ENCODE data around the gene TRIM44.

TRIM44 gene

GRCh38 chr11:35683728-35684339, 21.3 kb downstream of the TRIM44 start:
- no peak for TF ChIP-seq CTCF (IDR thresholded peaks at IDR 0.05; ENCODE audit: low read depth, low read length)
- in situ Hi-C loops (cut with HindIII; ENCODE audit: low sequenced_read_pairs): no loop called here
- no peak for DNase-seq (ENCODE audit: low read depth, low spot score)
- no peak overlapping the region for H3K4me3 ChIP-seq (ENCODE audit: low read depth, low read length)

- TF ChIP-seq CTCF (IDR thresholded peaks at IDR 0.05; ENCODE audit: low read depth, low read length): no peak
- no peak overlapping the region for H3K4me3 ChIP-seq (ENCODE audit: low read depth, low read length)
- no peak for DNase-seq (ENCODE audit: low read depth, low spot score)
- in situ Hi-C loops (cut with HindIII; ENCODE audit: low sequenced_read_pairs): no loop called here
These were observed 25.4 kb downstream of the TRIM44 start for GRCh38 chr11:35688023-35688422.

GRCh38 chr11:35689081-35689996, 26.8 kb downstream of the TRIM44 start:
- in situ Hi-C loops (cut with HindIII; ENCODE audit: low sequenced_read_pairs): no loop called here
- H3K4me3 ChIP-seq (ENCODE audit: low read depth, low read length): no peak overlapping the region
- no peak for DNase-seq (ENCODE audit: low read depth, low spot score)
- no peak for TF ChIP-seq CTCF (IDR thresholded peaks at IDR 0.05; ENCODE audit: low read depth, low read length)

GRCh38 chr11:35702126-35702525, 39.6 kb downstream of the TRIM44 start:
- no peak overlapping the region for H3K4me3 ChIP-seq (ENCODE audit: low read depth, low read length)
- TF ChIP-seq CTCF (IDR thresholded peaks at IDR 0.05; ENCODE audit: low read depth, low read length): no peak
- DNase-seq (ENCODE audit: low read depth, low spot score): no peak
- in situ Hi-C loops (cut with HindIII; ENCODE audit: low sequenced_read_pairs): no loop called here

GRCh38 chr11:35709376-35709775, 46.8 kb downstream of the TRIM44 start:
- no peak for TF ChIP-seq CTCF (IDR thresholded peaks at IDR 0.05; ENCODE audit: low read depth, low read length)
- in situ Hi-C loops (cut with HindIII; ENCODE audit: low sequenced_read_pairs): no loop called here
- H3K4me3 ChIP-seq (ENCODE audit: low read depth, low read length): no peak overlapping the region
- no peak for DNase-seq (ENCODE audit: low read depth, low spot score)

- no peak for DNase-seq (ENCODE audit: low read depth, low spot score)
- no peak for TF ChIP-seq CTCF (IDR thresholded peaks at IDR 0.05; ENCODE audit: low read depth, low read length)
- H3K4me3 ChIP-seq (ENCODE audit: low read depth, low read length): no peak overlapping the region
- in situ Hi-C loops (cut with HindIII; ENCODE audit: low sequenced_read_pairs): no loop called here
These were observed 48.8 kb downstream of the TRIM44 start for GRCh38 chr11:35711173-35711910.
